ENCODE results near the gene KSR1. TPM values are rescaled to one million over a fixed set of nuclear protein-coding genes. Genes with fewer than 3 reads are reported as not detected.

The KSR1 gene
- total and polyA plus RNA-seq, 10 of the 15 experiments (the other 5 are each of a cell fraction or from before 2014, with no cell fraction given): 0.97 to 66.6 (median 22.9) TPM

DNA sequence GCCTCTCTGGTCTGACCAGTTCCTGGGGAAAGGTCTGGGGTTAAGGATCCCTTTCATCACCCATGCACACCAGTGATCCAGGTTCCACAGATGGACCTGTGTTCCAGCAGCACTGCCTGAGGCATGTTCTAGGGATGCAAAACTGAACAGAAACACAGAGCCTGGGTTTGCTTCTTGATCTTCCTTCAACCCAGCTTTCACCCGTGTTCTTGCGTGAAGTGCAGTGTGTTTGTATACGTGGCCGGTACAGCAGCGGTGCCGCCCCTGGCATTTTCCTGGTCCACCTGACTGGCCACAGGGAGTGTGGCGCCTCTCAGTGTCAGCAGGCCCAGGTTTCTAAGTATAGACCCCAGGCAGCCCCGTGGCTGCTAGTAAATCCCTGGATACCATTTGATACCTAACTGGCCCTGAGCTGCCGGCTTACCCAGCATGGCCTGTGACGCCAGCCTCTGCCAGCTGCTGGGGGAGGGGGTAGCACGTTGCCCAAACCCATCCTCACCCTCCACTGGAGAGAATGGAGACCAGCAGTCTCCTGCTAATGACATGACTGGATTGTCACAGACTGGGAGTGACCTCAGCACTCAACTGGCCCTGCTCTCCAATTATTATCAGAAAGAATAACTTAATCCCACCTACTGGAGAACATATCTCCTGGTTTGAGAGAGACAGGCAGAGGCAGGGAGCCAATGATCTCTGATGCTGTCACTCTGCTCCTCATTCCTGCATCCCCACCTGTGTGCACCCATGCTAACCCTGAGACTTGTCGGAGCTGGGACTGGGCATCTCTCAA is 115.5 kb downstream of the KSR1 start (continued):
- TF ChIP-seq RB1 (IDR thresholded peaks at IDR 0.05; ENCODE audit: borderline replicate concordance): no peak

GRCh38 chr17:27572665-27573064 is 116.4 kb downstream of the KSR1 start:
- intact Hi-C loops (cut with micrococcal nuclease; ENCODE audit: unreplicated experiment) (no loop called here), in situ Hi-C loops (cut with MboI) (no loop called here)
- CTCF ChIA-PET: interaction anchor here (0.9 to 4.1 kb wide), 3 partner anchors 20 to 28 kb away, joined by 3 to 34 read pairs (median 4); no protein-coding TSS in a partner anchor
- no peaks in the 10 kb centered on the region; the same call in 1 of the 2 replicates for H4K20me1 ChIP-seq (ENCODE audit: control insufficient read depth, insufficient read depth)
- BruUV-seq (replicated peaks): no TSS peak
- no peaks in the 10 kb centered on the region for H3K9me3 ChIP-seq (replicated peaks; ENCODE audit: control insufficient read depth, insufficient read depth, low read length)
- H3K79me2 ChIP-seq (ENCODE audit: control insufficient read depth, insufficient read depth, low read length): no peaks in the 10 kb centered on the region; the same call in 1 of the 2 replicates
- no peak overlapping the region for H2AFZ ChIP-seq (ENCODE audit: control insufficient read depth, low read depth, low read length)
- RAD21 ChIA-PET (ENCODE audit: unreplicated experiment): no interaction called here
- peaks cover 0 to 16% of the 10 kb centered on the region in 2 experiments; a peak in 2 of 4 replicates for H3K36me3 ChIP-seq (ENCODE audit: control insufficient read depth in 2 of 2, insufficient read depth in 2 of 2, low read length in 1 of 2)
- H3K27me3 ChIP-seq (replicated peaks in 1 of 2; ENCODE audit: control insufficient read depth in 2 of 2, insufficient read depth in 2 of 2, low read length in 1 of 2): no peaks in the 10 kb centered on the region
- WGBS (ENCODE audit: insufficient coverage, insufficient replicate concordance, low lambda C conversion rate, missing lambda C conversion rate): 97% methylated on average over 7 of the region's 7 CpGs
- ATAC-seq (no peak), FAIRE-seq (no peak), DNase-seq (ENCODE audit: low read depth, low spot score) (no peak)
- no peak overlapping the region for H3K27ac ChIP-seq (ENCODE audit: control insufficient read depth, insufficient read depth)
- no peak overlapping the region for H3K4me2 ChIP-seq (ENCODE audit: control insufficient read depth, insufficient read depth)
- H3K4me3 ChIP-seq: no peak overlapping the region
- peaks cover 2% of the 10 kb centered on the region for H3K4me1 ChIP-seq (ENCODE audit: control insufficient read depth, insufficient read depth, low read length)
- H3K9ac ChIP-seq (ENCODE audit: control insufficient read depth, insufficient read depth, low read length): no peak overlapping the region
- POLR2A ChIA-PET: no interaction called here
- SMC1A ChIA-PET (ENCODE audit: uncharacterized antibody, unreplicated experiment): interaction anchor here (1.2 to 3.0 kb wide), 4 partner anchors 8 to 66 kb away, joined by 3 to 16 read pairs (median 7); no protein-coding TSS in a partner anchor
- TF ChIP-seq ZNF384 (IDR thresholded peaks at IDR 0.05; ENCODE audit: borderline replicate concordance, low read depth, low read length): no peak

DNA sequence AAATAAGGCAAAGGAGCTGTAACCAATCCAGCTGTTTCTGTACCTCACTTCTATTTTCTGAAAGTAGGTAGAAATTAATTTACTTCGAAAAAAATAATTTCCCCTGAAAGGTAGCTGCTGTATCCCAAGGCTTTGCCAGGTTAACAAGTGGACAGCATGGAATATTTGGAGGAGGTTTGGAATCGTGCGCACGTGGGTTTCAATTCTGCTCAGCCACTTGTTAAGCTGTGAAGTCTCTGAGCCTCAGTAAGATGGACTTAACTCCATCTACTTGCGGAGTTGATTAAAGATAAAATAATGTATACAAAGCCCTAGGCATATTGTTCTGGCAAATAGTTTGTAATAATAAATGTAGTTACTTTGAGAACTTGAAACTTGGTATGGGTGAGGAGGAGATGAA is 117.3 kb downstream of the KSR1 start:
- H3K4me3 ChIP-seq: no peak overlapping the region
- H3K9me3 ChIP-seq (replicated peaks; ENCODE audit: control insufficient read depth, insufficient read depth, low read length): no peaks in the 10 kb centered on the region
- ChIA-PET POLR2A (no interaction called here), RAD21 (ENCODE audit: unreplicated experiment) (no interaction called here), CTCF (interaction anchor here (1.2 to 4.1 kb wide), 3 partner anchors 20 to 27 kb away, joined by 3 to 34 read pairs (median 4); no protein-coding TSS in a partner anchor), SMC1A (ENCODE audit: uncharacterized antibody, unreplicated experiment) (interaction anchor here (1.1 to 3.0 kb wide), 8 partner anchors 9 to 115 kb away, joined by 3 to 16 read pairs (median 5); no protein-coding TSS in a partner anchor)
- no peak overlapping the region for H3K27ac ChIP-seq (ENCODE audit: control insufficient read depth, insufficient read depth)
- peaks cover 11% of the 10 kb centered on the region for H3K4me1 ChIP-seq (ENCODE audit: control insufficient read depth, insufficient read depth, low read length)
- H3K9ac ChIP-seq (ENCODE audit: control insufficient read depth, insufficient read depth, low read length): no peak overlapping the region
- H3K27me3 ChIP-seq (replicated peaks in 1 of 2; ENCODE audit: control insufficient read depth in 2 of 2, insufficient read depth in 2 of 2, low read length in 1 of 2): no peaks in the 10 kb centered on the region
- H3K4me2 ChIP-seq (ENCODE audit: control insufficient read depth, insufficient read depth): no peak overlapping the region
- DNase-seq (ENCODE audit: low read depth, low spot score) (no peak), FAIRE-seq (no peak), ATAC-seq (no peak)
- peaks cover 0 to 16% of the 10 kb centered on the region in 2 experiments; a peak in 2 of 4 replicates for H3K36me3 ChIP-seq (ENCODE audit: control insufficient read depth in 2 of 2, insufficient read depth in 2 of 2, low read length in 1 of 2)
- H2AFZ ChIP-seq (ENCODE audit: control insufficient read depth, low read depth, low read length): no peak overlapping the region
- intact Hi-C loops (cut with micrococcal nuclease; ENCODE audit: unreplicated experiment) (no loop called here), in situ Hi-C loops (cut with MboI) (no loop called here)
- WGBS (ENCODE audit: insufficient coverage, insufficient replicate concordance, low lambda C conversion rate, missing lambda C conversion rate): 93% methylated on average over 5 of the region's 5 CpGs
- no peaks in the 10 kb centered on the region; the same call in 1 of the 2 replicates for H3K79me2 ChIP-seq (ENCODE audit: control insufficient read depth, insufficient read depth, low read length)
- no TSS peak for BruUV-seq (replicated peaks)
- H4K20me1 ChIP-seq (ENCODE audit: control insufficient read depth, insufficient read depth): no peaks in the 10 kb centered on the region; the same call in 1 of the 2 replicates
- TF ChIP-seq HDAC2 (IDR thresholded peaks at IDR 0.05): no peak
- TF ChIP-seq, protein P1, sequence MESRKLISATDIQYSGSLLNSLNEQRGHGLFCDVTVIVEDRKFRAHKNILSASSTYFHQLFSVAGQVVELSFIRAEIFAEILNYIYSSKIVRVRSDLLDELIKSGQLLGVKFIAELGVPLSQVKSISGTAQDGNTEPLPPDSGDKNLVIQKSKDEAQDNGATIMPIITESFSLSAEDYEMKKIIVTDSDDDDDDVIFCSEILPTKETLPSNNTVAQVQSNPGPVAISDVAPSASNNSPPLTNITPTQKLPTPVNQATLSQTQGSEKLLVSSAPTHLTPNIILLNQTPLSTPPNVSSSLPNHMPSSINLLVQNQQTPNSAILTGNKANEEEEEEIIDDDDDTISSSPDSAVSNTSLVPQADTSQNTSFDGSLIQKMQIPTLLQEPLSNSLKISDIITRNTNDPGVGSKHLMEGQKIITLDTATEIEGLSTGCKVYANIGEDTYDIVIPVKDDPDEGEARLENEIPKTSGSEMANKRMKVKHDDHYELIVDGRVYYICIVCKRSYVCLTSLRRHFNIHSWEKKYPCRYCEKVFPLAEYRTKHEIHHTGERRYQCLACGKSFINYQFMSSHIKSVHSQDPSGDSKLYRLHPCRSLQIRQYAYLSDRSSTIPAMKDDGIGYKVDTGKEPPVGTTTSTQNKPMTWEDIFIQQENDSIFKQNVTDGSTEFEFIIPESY (IDR thresholded peaks at IDR 0.05): no peak
- no peak for TF ChIP-seq PBX3 (IDR thresholded peaks at IDR 0.05; ENCODE audit: insufficient replicate concordance, low read depth, low read length)
- TF ChIP-seq NR2F1 (conservative IDR thresholded peaks at IDR 0.05): no peak
- no peak for TF ChIP-seq TARDBP (IDR thresholded peaks at IDR 0.05; ENCODE audit: borderline replicate concordance)
- TF ChIP-seq BHLHE40 (IDR thresholded peaks at IDR 0.05; ENCODE audit: borderline replicate concordance in 1 of 2, low read depth in 2 of 2, low read length in 1 of 2): no peak
- TF ChIP-seq ZBED1 (IDR thresholded peaks at IDR 0.05; ENCODE audit: borderline replicate concordance): no peak

Measured in GM12878 (cell line).